Bronchial epithelial cell (primary cell): ENCODE results near the gene LIPG. TPM values are rescaled to one million over a fixed set of nuclear protein-coding genes. Genes with fewer than 3 reads are reported as not detected.

Source experiments
- DNase-seq: peaks from one replicate; pipeline ENCODE4 v3.0.0-alpha.2; 2010; ENCODE audit warnings: low read depth
- FAIRE-seq: peaks from 2 replicates; lab custom pipeline; 2011; peaks lifted over from hg19 to GRCh38; lab: Jason Lieb, UNC
- H3K27me3 ChIP-seq: 2 replicates; pipeline ENCODE4 v1.5.1; 2011; ENCODE audit warnings: low read length; ENCODE audit not compliant: control insufficient read depth, insufficient read depth
- H3K36me3 ChIP-seq: 2 replicates; pipeline ENCODE4 v1.5.1; 2011; ENCODE audit warnings: low read length; ENCODE audit not compliant: control insufficient read depth, insufficient read depth
- H3K4me3 ChIP-seq: 2 replicates; pipeline ENCODE4 v1.5.1; 2011; ENCODE audit warnings: mild to moderate bottlenecking, low read depth, low read length, control low read depth
- total RNA-seq: library from RNA; depleted of rRNA; stranded (reverse); fragments of >200 nt; gene quantifications from 2 replicates; pipeline ENCODE4 v1.2.1, GENCODE V29; 2014
- TF ChIP-seq, protein P1 (sequence below): IDR thresholded peaks from 2 replicates; pipeline ENCODE4 v1.5.1; 2011; ENCODE audit warnings: mild to moderate bottlenecking, moderate library complexity, low read length, control low read depth, inconsistent platforms; ENCODE audit not compliant: insufficient read depth, severe bottlenecking

LIPG gene
- total RNA-seq, 1 donor from 2014 or later = 9.5 TPM

GRCh38 chr18:49548229-49548636, 13.6 kb upstream of the LIPG start:
- DNase-seq (peak; percentile 65), FAIRE-seq (no peak)
- TF ChIP-seq, protein P1, sequence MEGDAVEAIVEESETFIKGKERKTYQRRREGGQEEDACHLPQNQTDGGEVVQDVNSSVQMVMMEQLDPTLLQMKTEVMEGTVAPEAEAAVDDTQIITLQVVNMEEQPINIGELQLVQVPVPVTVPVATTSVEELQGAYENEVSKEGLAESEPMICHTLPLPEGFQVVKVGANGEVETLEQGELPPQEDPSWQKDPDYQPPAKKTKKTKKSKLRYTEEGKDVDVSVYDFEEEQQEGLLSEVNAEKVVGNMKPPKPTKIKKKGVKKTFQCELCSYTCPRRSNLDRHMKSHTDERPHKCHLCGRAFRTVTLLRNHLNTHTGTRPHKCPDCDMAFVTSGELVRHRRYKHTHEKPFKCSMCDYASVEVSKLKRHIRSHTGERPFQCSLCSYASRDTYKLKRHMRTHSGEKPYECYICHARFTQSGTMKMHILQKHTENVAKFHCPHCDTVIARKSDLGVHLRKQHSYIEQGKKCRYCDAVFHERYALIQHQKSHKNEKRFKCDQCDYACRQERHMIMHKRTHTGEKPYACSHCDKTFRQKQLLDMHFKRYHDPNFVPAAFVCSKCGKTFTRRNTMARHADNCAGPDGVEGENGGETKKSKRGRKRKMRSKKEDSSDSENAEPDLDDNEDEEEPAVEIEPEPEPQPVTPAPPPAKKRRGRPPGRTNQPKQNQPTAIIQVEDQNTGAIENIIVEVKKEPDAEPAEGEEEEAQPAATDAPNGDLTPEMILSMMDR = no peak
- no peaks in the 10 kb centered on the region for H3K36me3 ChIP-seq
- H3K4me3 ChIP-seq = no peak overlapping the region
- no peaks in the 10 kb centered on the region for H3K27me3 ChIP-seq

GRCh38 chr18:49550621-49551339, 11.1 kb upstream of the LIPG start:
- FAIRE-seq (no peak), DNase-seq (no peak)
- H3K27me3 ChIP-seq = no peaks in the 10 kb centered on the region

GRCh38 chr18:49553003-49553402, 8.9 kb upstream of the LIPG start:
- Histone ChIP-seq H3K27me3 (no peaks in the 10 kb centered on the region), H3K4me3 (no peak overlapping the region), H3K36me3 (no peaks in the 10 kb centered on the region)
- FAIRE-seq (no peak), DNase-seq (no peak)
- TF ChIP-seq, protein P1 = no peak

More at GRCh38 chr18:49550621-49551339, 11.1 kb upstream of the LIPG start:
- no peaks in the 10 kb centered on the region for H3K36me3 ChIP-seq
- no peak overlapping the region for H3K4me3 ChIP-seq
- TF ChIP-seq, protein P1 = no peak

DNA sequence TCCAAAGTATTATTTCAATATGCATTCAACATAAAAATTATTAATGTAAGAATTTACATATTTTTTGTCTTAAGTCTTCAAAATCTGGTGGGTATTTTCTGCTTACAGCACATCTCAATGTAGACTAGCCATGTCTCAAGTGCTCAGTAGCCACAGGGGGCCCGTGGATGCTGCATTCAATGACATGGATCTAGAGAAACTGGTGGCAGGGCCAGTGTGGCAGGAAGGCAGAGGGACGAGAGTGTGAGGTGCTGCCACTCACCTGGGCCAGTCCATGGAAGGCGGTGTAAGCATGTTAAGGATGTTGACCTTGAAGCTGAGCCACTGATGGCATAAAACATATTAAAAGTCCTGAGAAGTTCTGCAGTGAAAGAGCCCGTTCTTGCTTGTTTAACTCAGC, 6.2 kb upstream of the LIPG start:
- Histone ChIP-seq H3K36me3 (no peaks in the 10 kb centered on the region), H3K4me3 (no peak overlapping the region), H3K27me3 (no peaks in the 10 kb centered on the region)
- TF ChIP-seq, protein P1 = no peak
- no peak for DNase-seq
- FAIRE-seq = no peak

- FAIRE-seq (no peak), DNase-seq (no peak)
- Histone ChIP-seq H3K36me3 (no peaks in the 10 kb centered on the region), H3K4me3 (no peak overlapping the region), H3K27me3 (no peaks in the 10 kb centered on the region)
- TF ChIP-seq, protein P1 = no peak
Measured at GRCh38 chr18:49558356-49558755, 3.5 kb upstream of the LIPG start.
